Heart left ventricle (tissue), 13 donors: ENCODE measurements around the gene IQGAP2.

Source experiments
- POLR2A ChIP-seq, 2 donors: fragments of 450-650 bp; IDR thresholded peaks; one replicate each; pipeline ENCODE4 v1.6.1; 2017; ENCODE audit warnings: antibody characterized with exemption in 2 of 2, mild to moderate bottlenecking in 2 of 2, moderate library complexity in 2 of 2
- TF ChIP-seq, protein P1 (sequence below), 12 donors: fragments of 200-600 bp; sonication (generic) in 4 of 12; IDR thresholded peaks; one replicate each; pipeline versions ENCODE4 v1.5.0 to v1.8.0; 2018 to 2022; ENCODE audit warnings: antibody characterized with exemption in 12 of 12, mild to moderate bottlenecking in 5 of 12
- donor health status: ischemic (EF 13 %, LVEDD 7.1; RV severe dilation, severe dysfunction).
- donor health status: DM: no; HTN: yes; CAD: no.
- donor health status: DM: no; HTN: no; CAD: no.
- donor health status: ischemic (EF 25% LVEDD 6.9; RV normal size, moderate dysfunction).
- donor health status: ischemic (EF 25% LVEDD 5.7; RV mildly dilated, moderate dysfunction).
- donor health status: ischemic (EF 35%, LVEDD 5.7; RV mildly dilated, moderate dysfunction).
- donor health status: nonischemic (EF 11% LVEDD 7.7; RV severe dilation, severe dysfunction).
- donor health status: DM: yes; HTN: yes; CAD: no.
- donor health status: PGD.
- donor health status: ischemic (EF 29% LVEDD 5.4; RV normal size, mild dysfunction).
- donor health status: nonischemic (EF 23%, LVEDD 6.1; RV moderate dilation, normal function).

DNA sequence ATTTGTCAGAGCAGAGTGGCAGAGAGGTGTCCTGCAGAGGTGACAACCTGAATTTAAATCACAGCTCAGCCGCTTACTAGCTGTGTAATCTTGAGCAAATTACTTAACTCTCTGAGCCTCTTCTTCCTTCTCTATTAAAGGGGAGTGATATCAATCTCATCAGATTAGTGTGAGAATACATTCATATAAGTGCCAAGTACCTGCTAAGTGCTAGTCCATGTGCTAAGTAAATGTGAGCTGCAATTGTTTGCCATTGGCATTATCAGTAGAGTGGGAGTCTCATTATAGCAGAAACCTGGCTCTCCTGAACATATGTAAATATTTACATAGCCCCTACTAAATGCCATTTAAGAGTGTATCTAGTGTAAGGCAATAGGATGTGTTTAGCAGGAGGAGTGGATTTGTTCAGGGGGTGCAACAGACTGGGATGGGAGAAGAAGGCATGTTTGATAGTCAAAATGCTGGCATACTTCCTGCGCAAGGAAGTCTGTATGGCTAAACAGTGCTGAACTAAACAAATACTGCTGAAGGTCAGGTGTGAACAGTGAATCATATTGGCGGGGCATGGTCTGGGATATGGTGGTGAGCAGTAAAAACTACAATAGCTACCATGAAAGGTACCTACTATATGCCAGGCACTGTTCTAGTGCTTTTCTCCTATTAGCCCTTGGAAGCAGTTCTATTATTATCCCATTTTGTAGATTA lies 145.6 kb downstream of the IQGAP2 start:
- TF ChIP-seq, protein P1, sequence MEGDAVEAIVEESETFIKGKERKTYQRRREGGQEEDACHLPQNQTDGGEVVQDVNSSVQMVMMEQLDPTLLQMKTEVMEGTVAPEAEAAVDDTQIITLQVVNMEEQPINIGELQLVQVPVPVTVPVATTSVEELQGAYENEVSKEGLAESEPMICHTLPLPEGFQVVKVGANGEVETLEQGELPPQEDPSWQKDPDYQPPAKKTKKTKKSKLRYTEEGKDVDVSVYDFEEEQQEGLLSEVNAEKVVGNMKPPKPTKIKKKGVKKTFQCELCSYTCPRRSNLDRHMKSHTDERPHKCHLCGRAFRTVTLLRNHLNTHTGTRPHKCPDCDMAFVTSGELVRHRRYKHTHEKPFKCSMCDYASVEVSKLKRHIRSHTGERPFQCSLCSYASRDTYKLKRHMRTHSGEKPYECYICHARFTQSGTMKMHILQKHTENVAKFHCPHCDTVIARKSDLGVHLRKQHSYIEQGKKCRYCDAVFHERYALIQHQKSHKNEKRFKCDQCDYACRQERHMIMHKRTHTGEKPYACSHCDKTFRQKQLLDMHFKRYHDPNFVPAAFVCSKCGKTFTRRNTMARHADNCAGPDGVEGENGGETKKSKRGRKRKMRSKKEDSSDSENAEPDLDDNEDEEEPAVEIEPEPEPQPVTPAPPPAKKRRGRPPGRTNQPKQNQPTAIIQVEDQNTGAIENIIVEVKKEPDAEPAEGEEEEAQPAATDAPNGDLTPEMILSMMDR (IDR thresholded peaks at IDR 0.05), result no peak
- no peak for TF ChIP-seq POLR2A (IDR thresholded peaks at IDR 0.05)
